Activated CD8-positive, alpha-beta memory T cell treated with anti-CD3 and anti-CD28 coated beads for 48 hours (primary cell): ENCODE measurements around the gene WDR27.
"Not testable (repeated sequence)": the region's sequence is repeated elsewhere in the genome, so short reads cannot be mapped to it uniquely, and the experiment has no call there.

Experiments
- DNase-seq, 3 experiments: peaks; one replicate each; pipeline ENCODE4 v3.0.0-alpha.2; 2020; ENCODE audit warnings: low read depth in 2 of 3, low spot score in 2 of 3

Gene WDR27

DNA sequence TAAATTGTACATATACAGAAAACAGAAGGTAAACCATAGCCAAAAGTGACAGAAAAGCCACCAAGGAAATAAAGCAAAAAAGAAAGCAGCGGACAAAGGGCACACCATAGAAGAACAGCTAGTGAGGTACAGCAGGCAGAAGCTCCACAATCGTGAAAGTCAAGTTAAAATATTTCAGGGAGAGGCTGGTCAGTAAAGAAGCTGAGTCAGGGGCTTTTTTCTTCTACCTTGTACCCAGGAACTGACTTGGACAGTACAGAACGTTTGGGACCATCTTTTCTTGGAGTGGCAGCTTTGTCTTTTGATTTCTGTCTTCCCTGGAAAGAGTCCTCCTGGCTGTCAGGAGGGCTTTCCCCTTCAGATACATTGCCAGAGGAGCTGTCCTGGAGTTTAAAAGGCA is 8.2 kb upstream of the WDR27 start:
- no peak for DNase-seq

DNA sequence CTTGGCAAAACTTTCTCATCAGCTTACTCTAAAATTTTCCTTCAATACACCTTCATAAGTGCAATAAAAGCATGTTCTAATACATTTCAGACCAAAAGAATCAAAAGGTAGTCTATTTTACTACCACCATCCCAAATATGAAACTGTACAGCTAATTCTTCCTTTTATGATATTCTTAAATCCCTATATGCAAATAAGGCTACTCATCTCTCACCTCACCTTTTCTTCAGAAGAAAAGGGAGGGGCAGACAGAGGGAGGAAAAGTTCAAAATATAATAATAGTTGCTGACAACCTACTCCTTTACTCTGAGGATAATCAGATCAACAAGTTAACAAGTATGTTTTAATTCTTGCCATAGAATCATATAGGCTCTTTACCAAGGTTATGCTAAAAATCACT is 7.5 kb upstream of the WDR27 start:
- no peak for DNase-seq

DNA sequence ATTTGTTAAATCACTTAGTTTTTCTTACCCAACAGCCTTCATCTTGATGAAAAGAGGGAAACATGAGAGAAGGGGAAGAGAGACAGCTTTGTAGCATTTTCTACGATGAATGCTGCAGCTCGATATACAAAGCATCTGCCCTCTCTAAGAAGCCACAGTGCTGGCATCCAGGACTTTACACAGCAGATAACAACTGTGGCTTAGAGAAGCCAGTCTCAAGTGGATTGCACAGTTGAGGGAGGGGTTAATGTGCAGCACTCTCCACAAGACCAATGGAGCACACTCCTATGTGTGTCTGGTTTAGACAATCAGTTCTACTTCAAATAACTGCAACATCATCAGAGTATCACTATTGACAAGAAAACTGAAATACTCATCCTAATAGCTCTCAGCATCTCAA is 5.9 kb upstream of the WDR27 start:
- no peak for DNase-seq

DNA sequence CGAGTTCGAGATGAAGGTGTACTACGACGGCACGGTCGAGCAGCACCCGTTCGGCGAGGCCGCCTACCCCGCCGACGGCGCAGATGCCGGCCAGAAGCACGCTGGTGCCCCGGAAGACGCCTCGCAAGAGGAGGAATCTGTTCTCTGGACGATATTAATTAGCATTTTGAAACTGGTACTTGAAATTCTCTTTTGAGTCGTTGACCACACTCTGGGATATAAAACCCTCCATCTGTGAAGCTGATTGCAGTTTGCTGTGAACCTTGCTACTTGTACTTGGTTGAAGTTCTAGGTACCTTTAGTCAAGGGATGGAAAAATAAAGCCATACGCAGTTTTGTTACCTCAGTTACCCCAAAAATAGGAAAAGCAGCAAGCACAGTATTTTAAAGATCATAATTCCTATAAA is 1.0 kb upstream of the WDR27 start:
- no peak for DNase-seq

DNA sequence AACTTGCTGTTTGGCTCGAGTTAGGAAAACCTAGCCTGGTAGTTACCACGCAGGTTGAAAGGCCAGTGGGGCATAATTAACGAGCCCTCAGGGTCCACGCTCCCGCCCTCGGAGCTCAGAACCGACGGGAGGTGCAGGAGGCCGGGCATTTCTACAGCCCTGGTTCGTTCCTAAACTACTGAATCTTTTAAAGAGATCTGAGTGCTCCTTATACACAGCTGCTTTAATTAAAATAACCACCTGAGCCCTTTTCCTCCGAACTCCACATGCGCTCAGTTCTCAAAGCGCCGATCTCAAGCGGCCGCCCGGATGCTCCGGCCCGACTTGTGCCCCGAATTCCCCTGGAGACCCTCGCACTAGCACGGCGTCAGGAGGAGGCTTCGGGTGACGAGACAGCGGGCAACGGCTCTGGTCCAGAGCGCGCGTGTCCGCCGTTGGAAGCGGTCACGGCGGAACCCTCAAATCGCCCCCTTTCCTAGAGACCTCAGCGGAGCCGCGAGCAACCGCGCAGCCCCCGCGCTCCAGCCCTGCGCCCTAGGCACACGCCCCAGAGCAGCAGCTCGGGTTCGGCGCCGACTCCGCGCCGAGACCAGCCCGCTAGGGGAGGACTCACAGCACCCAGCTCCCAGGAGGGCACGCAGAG is 397 bp downstream of the WDR27 start:
- DNase-seq: peak in 1 of 3 experiments; percentile 10

DNA sequence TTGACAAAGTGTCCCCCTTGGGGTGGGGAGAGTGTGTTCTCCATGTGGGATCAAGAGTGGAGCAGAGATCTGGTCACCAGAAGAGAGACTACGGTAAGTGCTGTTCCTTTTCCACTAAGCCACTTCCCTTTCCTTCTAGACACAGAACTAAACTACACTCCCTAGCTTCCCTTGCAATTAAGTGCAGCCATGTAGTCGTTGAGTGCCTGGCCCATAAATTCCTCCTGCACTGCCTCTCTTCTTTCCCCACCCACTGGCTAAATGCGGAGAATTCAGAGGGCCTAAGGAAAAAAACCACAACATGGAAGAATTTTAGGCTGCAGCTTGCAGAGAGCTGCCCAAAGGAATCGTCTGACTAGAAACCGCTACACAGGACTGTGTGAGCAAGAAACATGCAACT is 1.5 kb downstream of the WDR27 start:
- DNase-seq: no peak

DNA sequence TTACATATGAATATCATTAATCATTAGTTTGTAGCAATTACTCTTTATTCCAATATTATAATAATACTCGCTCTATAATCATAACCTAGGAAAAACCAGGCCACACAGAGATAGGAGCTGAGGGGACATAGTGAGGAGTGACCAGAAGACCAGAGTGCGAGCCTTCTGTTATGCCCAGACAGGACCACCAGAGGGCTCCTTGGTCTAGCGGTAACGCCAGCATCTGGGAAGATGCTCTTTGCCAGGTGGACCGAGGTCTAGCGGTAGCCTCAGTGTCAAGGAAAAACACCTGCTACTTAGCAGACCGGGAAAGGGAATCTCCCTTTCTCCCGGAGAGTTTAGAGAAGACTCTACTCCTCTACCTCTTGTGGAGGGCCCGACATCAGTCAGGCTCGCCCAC is 4.7 kb downstream of the WDR27 start:
- not testable (repeated sequence) for DNase-seq

DNA sequence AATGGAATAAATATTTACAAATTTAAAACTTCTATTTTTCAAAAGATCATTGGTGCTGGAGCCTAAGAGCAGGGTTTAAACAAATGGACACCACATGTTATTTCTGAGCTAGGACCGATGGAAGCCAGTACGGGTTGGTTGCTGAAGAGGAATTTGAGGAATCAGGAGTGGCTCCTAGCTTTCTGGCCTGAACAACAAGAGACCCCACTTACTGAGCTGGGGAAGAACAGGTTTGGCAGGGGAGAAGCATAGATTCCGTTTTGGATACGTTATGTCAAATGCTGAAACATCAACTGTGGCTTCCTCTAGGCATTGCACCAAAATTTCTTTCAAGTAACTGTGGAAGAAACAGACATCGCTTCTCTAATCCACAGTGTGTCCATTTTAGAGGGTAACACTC is 6.7 kb downstream of the WDR27 start:
- no peak for DNase-seq

DNA sequence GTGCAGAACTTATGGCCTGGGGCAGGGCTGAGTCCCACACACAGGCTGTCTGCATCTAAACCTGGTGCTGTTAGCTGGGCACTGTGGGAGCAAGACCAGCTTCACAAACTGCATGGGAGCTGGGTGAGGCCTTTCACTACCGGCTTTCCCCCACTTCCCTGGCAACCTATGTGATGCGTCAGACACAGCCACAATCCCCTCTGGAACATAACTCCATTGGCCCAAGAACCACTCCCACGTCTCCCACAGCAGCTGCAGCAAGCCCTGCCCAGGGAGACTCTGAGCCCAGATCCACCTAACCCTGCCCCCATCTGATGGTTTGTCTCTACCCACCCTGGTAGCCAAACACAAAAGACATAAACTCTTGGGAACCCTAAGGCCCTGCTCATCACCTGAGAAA is 9.3 kb downstream of the WDR27 start:
- DNase-seq: no peak

DNA sequence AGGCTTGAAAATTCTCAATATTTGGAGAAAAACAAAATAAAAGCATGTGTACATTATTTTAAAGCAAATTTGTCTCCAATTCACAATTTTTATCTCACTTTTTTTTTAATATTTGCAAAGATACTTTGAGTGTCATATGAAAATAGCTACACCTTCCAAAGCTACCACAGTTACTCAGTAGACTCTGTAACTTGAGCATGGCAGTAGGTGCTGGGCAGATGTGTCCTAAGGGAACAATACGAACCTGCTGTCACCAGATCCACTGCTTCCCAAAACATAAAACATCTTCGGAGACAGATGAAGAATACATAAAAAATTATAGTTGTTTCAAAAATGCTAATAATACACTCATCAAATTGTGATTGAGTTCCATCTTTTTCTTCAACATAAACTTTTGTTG is 10.6 kb downstream of the WDR27 start:
- DNase-seq: no peak

DNA sequence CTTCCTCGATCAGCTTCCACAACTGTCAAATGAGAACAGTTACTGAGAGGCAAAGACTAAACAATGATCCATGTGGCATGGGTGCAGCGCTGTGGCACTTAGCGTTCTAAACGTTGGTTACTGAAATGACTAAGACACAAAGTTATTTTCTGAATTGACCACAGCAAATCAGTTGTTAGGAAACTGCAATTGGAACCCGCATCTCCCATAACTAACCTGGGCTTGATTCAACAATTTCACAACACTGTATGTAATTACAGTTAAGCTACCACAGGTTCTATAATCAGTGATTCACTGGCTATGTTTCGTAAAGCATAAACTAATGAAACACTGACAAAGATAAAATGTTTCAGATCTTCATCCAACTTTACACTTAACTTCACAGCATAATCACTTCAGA is 12.5 kb downstream of the WDR27 start:
- DNase-seq: no peak

DNA sequence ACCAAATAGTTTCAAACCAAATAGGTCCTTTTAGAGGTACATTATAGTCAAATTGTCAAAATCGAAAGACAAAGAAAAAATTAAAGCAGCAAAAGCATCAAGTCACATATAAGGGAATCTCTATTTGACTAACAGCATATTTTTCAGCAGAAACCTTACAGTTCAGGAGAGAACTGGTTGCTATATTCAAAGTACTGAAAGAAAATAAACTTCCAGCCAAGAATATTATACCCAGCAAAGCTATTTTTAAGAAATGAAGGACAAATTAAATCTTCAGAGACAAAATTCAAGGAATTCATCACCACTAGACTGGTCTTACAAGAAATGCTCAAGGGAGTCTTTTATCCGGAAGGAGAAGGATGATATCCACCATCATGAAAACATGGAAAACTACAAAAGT is 16.0 kb downstream of the WDR27 start:
- no peak for DNase-seq

DNA sequence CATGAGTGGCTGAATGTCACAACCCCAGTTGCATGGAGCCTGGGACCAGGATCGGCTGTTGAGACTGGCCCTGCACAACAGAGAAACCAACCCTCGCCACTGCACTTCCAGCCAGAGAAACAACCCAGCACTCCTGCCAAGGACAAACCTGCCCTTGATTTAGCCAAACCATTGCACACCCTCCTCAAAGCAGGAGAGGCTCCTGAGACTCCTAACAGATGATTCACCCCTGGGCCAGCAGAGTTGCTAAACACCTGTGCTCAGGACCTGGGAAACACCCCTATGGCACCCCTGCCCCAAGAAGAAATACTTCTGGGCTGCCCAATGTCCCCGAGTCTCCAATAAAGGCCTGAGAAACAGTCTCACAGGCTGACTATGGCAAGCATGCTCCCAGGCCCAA is 17.8 kb downstream of the WDR27 start:
- DNase-seq: no peak

DNA sequence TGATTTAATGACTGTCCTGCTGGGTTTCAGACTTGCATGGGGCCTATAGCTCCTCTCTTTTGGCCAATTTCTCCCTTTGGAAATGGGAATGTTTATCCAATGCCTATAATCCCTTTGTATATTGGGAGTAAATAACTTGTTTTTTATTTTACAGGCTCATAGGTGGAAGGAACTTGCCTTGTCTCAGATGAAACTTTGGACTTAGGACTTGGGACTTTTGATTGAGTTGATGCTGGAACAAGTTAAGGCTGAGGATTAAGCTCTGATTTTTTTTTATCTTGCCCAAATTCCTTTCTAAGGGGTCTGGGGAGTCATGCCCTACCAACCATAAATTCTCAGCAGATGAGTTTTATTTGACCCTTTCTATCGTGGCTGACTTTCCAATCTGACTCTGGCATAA is 23.5 kb downstream of the WDR27 start:
- no peak for DNase-seq

DNA sequence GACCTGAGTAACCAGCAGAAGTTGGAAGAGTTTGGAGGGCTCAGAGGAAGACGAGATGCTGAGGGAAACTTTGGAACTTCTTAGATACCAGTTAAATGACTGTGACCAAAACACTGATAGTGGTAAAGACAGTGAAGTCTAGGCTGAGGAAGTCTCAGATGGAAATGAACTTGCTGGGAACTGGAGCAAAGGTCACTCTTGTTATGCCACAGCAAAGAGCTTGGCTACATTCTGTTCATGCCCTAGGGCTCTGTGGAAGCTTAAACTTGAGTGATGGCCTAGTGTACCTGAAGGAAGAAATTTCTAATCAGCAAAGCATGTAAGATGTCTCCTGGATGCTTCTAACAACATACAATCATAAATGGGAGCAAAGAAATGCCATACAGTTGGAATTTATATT is 24.7 kb downstream of the WDR27 start:
- no peak for DNase-seq

DNA sequence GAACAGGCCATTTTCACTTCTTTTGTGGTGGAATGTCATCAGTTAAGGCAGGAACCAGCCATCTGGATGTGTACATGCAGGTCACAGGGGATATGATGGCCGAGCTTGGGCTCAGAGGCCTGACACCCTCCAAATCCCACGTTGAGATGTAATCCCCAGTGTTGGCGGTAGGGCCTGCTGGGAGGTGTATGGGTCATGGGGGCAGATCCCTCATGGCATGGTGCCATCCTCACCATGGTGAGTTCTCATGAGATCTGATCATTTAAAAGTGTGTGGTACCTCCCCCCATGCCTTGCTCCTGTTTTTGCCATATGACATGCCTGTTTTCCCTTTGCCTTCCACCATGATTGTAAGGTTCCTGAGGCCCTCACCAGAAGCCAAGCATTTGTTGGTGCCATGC is 26.8 kb downstream of the WDR27 start:
- no peak for DNase-seq

DNA sequence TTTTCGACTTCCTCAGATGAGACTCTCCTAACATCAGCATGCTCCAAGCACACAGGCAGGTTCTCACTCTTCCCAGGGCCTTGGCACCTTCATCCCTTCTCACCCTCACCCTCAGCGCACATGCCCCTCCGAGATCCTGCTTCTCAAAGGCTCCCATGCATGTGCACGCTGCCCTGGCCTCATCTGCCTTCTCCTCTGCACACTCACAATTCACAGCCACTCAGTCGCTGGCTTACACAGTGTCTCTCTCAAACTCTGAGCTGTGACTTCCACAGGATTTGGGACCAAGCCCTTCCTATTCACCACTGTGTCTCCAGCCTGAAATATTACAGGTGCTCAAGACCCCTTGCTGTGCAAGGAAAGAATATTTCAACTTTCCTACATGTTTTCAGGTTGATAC is 30.3 kb downstream of the WDR27 start:
- no peak for DNase-seq

DNA sequence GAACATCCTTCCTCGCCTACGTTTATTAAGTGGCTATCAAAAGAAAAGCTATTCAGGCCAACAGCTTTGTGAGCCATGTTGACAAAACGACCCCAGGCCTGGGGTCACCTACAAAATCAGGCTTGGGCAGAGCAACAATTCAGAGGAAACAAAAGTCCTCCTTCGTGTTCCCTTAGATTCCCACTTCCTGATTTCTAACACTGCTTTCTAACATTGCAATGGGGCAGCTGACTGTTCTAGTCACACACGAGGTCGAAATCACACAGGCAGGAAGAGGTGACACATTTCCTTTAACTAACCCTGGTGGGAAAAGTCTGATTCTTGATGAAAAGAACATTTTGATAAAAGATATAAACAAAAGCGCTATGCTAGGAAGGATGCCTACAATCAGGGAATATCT is 31.9 kb downstream of the WDR27 start:
- DNase-seq: no peak

DNA sequence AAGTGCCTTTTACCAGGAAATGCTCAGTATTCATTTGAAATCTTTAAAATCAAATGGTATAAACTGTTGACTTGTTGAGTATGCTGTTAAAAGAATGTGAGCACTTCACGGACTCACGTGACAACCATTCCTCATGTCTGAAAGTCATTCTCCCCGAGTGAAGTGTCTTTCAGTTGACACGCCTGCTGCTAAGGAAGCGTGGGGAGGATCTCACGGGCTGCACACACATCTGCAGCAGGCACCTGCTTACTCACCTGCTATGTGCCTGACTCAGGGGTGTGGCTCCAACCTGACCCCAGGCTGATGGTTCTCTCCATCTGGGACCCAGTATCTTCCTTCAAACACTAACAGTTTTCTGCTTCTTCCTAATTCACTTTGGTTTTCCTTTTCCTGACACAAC is 32.7 kb downstream of the WDR27 start:
- DNase-seq: no peak

DNA sequence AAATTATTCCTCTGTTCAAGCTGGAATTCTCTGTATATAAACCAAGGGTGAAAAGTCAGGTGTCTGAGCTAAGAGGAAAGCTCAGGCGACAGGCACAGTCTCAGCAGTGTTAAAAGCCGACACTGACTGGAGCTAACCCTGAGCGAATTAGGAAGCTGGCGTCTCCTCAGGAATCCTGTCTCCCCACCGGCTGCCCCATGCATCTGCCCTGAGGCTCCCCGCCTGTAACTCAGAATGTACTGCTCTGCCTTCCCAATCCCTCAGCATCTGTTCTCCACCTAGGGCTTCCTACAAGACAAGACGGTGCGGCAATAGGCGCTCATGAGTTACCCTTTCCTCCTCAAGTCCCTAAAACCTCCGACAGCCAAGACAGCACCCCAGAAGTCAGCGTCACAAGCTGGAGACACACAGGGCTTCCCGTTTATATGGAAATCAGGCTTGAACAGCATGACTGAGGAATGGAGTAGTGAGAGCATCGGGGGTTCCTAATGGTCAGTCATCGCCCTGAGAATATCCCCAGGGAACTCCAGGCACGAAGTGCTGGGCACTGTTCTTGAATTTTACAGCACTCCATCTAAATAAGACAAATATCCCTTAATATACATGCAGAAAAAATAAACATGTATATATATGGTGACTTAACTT is 33.5 kb downstream of the WDR27 start:
- no peak for DNase-seq

DNA sequence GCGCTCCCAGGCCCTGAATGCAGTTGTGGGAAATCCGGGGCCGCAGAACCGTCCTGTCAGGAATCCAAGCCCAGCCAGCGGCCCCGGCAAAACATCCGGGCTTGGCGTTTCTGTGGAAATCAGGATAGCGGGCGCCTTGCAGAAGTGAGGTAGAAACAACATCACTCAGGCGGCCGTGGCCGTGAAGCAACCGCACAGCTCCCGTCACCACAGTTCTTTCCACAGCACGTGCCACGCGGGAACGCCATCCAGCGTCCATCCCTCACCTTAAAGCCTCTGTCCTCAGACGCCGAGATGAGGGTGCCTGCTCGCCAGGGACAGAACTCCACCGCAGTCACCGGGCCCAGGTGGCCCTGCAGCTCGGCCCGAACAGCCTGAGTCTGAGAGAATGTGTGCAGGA is 34.1 kb downstream of the WDR27 start:
- no peak for DNase-seq

DNA sequence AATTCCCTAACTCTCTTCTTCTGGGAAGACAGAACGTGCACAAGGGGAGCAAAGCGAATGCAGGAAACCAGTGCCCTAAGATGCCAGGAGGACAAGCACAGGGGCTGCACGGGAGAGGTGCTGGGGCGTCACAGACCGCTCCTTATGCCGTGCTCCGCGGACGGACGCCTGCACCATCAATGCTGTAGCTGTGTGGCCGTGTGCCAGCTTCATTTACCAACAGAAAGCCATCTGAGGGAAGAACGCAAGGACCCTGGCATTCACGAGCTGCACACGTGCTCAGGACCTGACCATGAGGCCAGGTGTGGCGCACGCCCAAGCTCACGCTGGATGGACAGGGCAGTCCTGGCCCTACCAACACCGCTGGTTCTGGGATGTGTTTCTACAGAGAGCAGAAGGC is 35.4 kb downstream of the WDR27 start:
- no peak for DNase-seq

DNA sequence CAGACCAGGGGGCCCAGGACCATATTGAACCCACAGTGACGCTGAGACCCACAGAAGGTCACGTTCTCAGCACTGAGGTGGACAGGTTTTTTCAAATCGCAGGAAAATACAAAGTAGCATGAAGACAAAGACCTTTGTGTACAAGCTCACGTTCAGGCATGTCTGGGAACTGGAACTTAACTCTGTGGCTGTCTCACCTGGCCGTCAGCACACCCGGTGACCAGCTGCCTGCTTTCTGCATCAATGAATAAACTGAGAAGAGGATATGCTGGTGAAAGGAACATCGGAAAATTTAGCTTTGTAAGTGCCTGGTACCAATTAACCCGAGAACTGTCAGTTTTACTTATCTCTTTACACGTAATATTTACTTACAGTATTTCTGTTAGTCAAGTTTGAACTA is 36.5 kb downstream of the WDR27 start:
- no peak for DNase-seq
